HG02885 (cell line): ENCODE measurements around the gene MFSD6.

ENCODE experiments used
- ATAC-seq: cut with Tn5 transposase; IDR thresholded peaks from one replicate; pipeline ENCODE4 v1.9.1; 2021; ENCODE audit warnings: mild to moderate bottlenecking; ENCODE audit not compliant: unreplicated experiment, poor library complexity

The MFSD6 gene

DNA sequence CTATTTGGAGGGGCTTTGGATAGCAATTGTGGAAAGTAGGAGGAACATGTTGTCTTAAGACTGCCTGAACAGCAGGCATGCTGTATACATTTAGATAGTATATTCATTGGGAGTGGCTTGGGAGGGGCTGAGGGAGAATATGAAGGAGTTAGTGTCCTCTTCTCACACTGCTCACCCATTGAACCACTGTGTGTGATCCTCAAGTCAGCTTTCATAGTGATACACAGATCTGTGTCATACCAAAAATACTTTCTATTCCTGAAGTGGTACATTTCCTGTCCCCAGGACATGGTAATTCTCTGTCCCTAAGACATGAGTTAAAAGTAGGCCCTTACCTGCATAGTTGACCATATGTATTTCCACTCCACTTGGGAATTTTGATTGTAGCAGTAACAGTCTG is 116.8 kb downstream of the MFSD6 start:
- no peak for ATAC-seq

GRCh38 chr2:190526105-190526750 is 118.1 kb downstream of the MFSD6 start:
- no peak for ATAC-seq

GRCh38 chr2:190527214-190527613 is 119.1 kb downstream of the MFSD6 start:
- no peak for ATAC-seq

DNA sequence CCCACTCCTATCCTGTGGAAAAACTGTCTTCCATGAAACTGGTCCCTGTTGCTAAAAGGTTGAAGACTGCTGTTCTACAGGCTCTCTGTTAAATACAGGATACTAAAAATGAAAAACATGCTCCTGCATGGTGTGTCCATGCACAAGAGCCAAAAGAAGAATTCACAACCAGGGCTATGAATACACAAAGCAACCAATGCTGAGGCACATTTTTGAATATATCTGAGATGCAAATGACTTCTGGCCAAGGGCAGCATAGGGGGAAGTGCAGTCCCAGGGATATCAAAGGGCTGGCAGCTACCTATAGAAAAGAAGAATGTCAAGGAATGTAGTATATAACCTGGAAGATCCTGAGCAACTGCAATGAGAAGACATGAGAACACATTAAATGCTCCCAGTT is 119.8 kb downstream of the MFSD6 start:
- ATAC-seq, result no peak

GRCh38 chr2:190528521-190529001 is 120.4 kb downstream of the MFSD6 start:
- ATAC-seq, result no peak

DNA sequence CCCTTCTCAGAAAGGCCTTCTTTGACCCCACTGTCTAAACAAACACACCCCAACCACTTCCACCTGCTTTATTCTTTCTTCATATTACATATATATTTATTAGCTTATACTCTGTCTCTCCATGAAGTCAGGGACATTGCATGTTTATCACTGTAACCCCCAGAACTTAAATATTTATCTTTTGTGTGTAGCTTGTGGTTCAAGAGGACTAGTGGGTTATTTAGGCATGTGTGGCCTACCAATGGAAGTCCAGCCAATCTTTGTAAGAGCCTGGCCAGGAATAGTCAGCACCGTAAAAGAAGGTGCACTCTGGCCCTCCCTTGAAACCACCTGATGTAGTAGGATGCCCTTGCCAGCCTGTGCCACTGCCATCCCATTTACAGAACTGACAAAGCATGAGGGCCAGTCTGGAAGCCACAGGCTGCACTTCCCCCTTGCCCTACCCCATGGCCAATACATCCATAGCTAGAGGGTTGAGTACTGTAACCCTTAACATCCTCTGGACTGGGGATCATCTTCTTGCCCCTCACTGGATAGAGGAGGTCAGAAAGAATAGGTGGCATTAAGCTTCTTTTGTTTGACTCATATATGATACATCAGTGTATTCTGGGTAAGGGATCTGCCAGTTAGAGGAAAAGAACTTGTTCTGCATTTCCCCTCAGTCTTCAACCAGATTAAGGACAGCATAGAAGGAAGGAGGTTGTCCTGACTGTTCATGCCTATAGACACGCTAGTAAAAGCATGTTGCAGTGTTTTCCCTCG is 121.5 kb downstream of the MFSD6 start:
- ATAC-seq, result no peak

DNA sequence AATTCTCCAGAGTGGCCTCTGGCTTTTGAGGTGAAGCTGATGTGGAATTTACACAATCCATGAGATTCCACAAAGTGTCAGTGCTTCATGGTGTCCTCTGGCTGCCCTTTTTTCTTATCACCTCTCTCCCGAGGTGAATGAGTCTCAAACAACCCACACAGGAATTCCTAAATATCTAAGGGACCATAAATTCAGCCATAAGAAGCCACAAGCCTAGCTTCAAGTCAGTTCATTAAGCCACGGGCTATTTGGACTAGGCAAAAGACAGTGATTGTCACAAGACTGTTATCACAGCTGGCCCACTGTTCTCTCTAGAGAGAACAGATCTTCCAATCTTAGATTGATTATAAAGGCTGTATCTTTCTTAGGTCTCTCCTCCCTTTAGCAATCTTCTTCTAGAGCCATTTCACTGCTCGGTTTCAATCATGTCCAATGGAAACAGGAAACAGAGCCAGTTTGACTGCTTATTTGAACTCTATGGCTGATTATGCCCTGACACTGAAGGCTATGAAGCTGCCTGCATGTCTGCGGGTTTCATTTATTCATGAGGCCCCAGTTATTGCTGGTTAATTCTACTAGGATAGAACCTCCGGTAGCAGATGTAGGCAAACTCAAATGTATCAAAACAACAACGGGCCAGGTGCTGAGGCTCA is 122.2 kb downstream of the MFSD6 start:
- no peak for ATAC-seq

DNA sequence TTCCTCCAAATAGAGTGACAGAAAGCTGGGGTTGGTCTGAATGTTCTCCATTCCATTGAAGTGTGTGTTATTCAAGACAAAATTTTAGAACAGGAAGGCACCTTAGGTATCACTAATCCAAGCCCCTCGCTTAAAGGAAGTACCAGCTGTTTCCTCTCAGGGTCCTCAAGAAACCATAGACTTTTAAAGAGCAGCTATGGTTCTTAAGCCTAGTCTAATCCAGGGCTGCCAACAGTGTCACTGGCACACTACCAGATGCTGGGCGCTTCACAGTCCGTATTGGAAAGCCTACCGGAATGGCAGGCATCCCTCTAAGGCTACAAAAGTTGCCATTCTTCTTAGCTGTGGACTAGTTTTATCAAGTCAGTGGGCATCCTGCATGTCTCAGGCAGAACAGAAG is 124.4 kb downstream of the MFSD6 start:
- no peak for ATAC-seq

GRCh38 chr2:190533175-190533967 is 125.2 kb downstream of the MFSD6 start:
- ATAC-seq, result no peak

GRCh38 chr2:190533968-190534309 is 125.8 kb downstream of the MFSD6 start:
- ATAC-seq, result peak; percentile 28

DNA sequence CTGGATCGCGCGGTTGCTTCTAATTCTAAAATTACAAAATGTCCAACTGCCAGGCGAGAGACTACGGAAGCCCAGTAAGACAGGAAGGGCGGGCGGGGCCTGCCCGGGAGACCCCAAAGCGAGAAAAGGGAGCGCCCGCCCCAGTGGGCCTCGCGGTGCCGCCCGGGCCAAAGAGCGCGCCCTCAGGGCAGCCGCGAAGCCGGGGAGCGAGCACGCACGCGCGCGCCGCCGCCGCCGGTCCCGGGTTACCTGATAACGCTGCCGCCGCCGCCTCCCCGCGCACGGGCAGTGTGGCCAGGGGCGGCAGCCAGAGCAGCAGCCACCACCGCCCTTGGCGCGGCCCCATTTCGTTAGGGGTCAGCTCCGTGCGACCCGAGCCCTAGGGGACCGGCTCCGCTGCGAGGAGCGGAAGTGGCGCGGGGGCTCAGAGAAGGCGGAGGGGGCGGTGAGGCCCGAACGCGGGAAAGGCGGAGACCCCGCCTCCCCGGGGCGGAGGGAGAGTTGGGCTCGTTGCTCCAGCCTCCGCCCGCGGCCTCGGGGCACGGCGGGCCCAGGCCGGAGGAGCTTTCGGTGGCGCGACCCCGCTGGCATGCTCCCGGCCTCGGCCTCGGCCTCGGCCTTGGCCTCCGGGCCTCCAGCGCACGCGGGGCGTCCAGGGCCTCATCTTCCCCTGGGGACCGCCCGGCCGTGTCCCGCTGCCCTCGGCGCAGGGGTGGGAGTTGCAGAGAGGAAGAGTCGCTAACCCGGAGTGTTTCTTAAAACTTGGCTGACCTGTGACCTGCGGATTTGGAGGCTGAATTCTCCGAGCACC is 126.4 kb downstream of the MFSD6 start, which contains the start of gene NEMP2:
Gene NEMP2, minus strand, starts transcription at position 413 of the 811 bp plus-strand sequence. Its CDS starts 67 bp downstream, at position 346.
- ATAC-seq, result peak; percentile 70

DNA sequence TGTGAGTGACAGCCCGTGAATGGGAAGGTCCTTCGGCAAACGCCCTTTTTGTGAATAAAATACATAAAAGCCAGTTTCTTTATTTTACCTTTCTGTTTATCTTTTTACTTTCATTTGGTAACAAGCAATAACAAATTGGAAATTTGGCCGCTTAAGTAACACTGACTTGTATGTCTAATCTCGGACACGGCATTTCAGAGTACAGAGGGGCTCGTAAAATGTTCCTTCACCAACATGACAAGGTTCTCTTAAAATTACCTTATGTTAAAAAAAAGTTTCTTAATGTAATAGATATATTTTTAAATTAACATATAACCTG is 126.9 kb downstream of the MFSD6 start:
- no peak for ATAC-seq

GRCh38 chr2:190535586-190535985 is 127.4 kb downstream of the MFSD6 start:
- no peak for ATAC-seq

DNA sequence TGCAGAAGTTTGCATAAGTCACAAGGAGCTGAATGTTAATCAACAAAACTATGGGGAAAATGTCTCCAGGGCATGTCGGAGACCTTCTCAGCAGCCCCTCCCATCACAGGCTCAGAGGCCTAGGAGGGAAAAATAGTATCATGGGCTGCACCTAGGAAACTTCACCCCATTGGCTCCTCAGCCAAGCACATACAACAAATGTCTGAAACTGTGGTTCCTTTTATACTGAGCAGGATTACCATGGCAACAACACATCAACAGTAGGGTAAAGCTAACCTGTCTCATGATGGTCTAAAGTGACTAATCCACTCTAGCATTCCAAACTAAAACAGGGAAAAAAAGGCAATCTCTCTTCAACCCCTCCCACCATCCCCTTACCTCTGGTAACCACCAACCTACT is 129.6 kb downstream of the MFSD6 start:
- ATAC-seq, result no peak

- ATAC-seq, result no peak
Measured at GRCh38 chr2:190538201-190538600, 130.0 kb downstream of the MFSD6 start.

- ATAC-seq, result no peak
Measured at GRCh38 chr2:190540048-190540447, 131.9 kb downstream of the MFSD6 start.

GRCh38 chr2:190545093-190545492 is 136.9 kb downstream of the MFSD6 start:
- ATAC-seq, result no peak

DNA sequence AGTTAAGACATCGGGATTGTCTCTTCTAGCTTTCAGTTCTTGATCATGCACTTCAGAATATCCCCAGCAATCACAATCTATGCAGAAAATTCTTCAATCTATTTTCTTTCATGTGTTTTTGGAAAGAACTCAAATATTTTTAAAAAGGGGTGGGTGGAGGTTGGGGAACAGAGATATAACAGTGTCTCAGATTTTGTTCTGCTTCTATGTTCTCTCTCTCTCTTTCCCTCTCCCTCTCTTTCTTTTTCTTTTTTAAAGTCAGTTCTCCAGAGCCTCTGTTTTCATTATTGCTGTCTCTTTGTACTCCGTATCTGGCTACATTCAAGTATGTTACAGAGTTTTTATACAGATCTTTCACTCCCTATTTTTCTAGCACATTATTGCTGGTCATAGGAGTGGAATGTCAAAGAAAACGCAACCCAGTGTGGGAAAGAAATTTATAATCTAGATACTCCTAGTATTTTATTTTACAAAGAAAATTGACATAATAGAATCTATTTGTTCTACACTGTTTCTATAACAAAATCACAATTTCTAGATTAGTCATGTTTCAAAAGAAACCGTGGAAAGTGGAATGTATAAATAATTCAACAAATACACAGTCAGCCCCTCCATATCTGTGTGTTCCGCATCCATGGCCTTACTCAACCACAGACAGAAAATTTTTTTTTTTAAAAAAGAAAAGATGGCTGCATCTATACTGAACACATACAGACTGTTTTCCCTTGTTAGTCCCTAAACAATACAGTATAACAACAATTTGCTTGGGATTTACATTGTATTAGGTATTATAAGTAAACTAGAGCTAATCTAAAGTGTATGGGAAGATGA is 137.6 kb downstream of the MFSD6 start:
- ATAC-seq, result no peak

DNA sequence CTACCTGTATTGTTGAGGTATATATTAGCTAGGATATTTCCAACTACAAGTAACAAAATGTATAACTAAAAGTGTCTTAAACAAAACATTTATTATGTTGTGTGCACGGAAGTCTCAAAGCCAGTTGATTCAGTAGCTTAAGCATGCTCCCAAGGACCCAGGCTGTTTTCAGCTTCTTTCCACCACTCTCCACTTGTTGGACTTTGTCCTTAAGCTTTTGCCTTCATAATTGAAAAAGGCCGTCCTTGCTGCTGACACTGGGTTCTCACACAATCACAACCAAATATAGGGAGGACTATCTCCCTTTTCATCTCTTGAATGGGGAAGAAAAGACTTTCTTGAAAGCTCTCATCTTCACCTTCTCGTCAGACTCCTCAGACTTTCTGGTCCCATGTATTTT is 138.6 kb downstream of the MFSD6 start:
- no peak for ATAC-seq
